ENCODE measurements around the gene MYO16. TPM values are rescaled to one million over a fixed set of nuclear protein-coding genes. Genes with fewer than 3 reads are reported as not detected.
A peak's percentile ranks its signal among the peaks of the same experiment; 100 is the strongest.

The MYO16 gene
- polyA plus RNA-seq, 2 of the 4 experiments (the other 2 are of a cell fraction) = 0.03 to 0.06 TPM

DNA sequence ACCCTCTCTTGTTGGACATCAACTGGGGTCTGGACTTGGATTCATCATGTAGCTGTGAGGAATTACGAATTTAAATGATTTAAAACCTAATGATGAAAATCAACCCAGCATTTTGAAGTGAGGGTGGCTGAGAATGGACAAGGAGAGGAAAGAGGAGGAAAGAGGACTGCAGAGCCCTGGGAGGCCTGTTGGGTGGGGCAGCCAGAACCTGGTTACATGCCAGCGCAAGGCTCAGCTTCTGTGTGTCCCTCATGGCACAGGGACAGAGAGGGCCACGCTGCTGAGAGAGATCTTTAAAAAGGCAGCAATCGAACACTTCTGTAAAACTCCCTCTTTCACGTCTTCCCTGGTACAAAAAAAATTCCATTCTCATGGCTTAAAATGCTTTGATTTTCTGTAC, 292.7 kb downstream of the MYO16 start:
- ChIA-PET CTCF (interaction anchor here (0.8 kb wide), 1 partner anchor 39 kb away, joined by 3 read pairs; no protein-coding TSS in a partner anchor), POLR2A (no interaction called here)
- TF ChIP-seq ZC3H11A (IDR thresholded peaks at IDR 0.05) = no peak
- TF ChIP-seq, protein P1, sequence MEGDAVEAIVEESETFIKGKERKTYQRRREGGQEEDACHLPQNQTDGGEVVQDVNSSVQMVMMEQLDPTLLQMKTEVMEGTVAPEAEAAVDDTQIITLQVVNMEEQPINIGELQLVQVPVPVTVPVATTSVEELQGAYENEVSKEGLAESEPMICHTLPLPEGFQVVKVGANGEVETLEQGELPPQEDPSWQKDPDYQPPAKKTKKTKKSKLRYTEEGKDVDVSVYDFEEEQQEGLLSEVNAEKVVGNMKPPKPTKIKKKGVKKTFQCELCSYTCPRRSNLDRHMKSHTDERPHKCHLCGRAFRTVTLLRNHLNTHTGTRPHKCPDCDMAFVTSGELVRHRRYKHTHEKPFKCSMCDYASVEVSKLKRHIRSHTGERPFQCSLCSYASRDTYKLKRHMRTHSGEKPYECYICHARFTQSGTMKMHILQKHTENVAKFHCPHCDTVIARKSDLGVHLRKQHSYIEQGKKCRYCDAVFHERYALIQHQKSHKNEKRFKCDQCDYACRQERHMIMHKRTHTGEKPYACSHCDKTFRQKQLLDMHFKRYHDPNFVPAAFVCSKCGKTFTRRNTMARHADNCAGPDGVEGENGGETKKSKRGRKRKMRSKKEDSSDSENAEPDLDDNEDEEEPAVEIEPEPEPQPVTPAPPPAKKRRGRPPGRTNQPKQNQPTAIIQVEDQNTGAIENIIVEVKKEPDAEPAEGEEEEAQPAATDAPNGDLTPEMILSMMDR (IDR thresholded peaks at IDR 0.05) = no peak
- TF ChIP-seq JUN (IDR thresholded peaks at IDR 0.05) = no peak
- Histone ChIP-seq H3K4me2 (no peak overlapping the region), H3K27ac (no peak overlapping the region), H3K9me3 (no peaks in the 10 kb centered on the region), H3K4me1 (peaks cover 24% of the 10 kb centered on the region), H3K4me3 (no peak overlapping the region)
- 80% methylated on average over 5 of the region's 5 CpGs for WGBS (ENCODE audit: missing lambda C conversion rate)
- FAIRE-seq (no peak), DNase-seq (ENCODE audit: low read depth in 1 of 2, low spot score in 1 of 2) (no peak), ATAC-seq (no peak)

DNA sequence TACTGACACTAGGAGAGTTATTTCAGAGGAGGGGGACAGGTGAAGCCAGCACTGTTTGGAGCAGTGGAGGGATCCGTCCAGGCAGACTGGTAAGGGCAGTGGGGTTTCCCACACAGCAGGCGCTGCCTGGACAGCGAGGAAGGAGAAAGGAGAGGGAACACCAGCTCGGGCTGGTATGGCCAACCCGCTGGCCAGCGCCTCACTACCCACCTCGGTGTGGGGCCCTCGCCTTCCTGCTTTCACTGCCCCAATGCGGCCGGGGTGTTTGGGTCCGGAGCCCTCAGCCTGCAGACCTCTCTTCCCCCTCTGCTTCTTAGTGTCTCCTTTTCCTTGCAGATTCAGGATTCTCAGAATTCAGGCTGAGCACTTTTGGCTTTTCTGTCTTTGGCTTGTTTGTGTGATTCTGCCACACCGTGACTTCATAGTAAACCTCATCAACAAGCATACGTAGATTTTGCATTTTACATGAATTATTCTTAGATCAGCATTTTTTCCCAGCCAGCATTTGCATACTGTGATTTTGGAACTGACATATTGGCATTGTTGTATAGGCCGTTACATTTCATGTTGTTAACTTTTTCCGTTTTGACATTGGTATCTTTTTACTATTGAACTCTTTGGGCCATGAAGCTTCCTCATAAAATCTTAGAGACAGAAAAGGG, 294.1 kb downstream of the MYO16 start:
- WGBS (ENCODE audit: missing lambda C conversion rate) = 86% methylated on average over 9 of the region's 15 CpGs
- Histone ChIP-seq H3K27ac (no peak overlapping the region), H3K4me2 (no peak overlapping the region), H3K4me3 (no peak overlapping the region), H3K9me3 (no peaks in the 10 kb centered on the region), H3K4me1 (peaks cover 16% of the 10 kb centered on the region)
- TF ChIP-seq, protein P1 (IDR thresholded peaks at IDR 0.05) = no peak
- TF ChIP-seq MAFK (IDR thresholded peaks at IDR 0.05; ENCODE audit: partially characterized antibody) = peak; percentile 54
- DNase-seq (ENCODE audit: low read depth in 1 of 2, low spot score in 1 of 2) (no peak), FAIRE-seq (no peak), ATAC-seq (no peak)
- POLR2A ChIA-PET = no interaction called here
- CTCF ChIA-PET = interaction anchor here (0.6 to 1.5 kb wide), 2 partner anchors 10 to 1193 kb away, joined by 3 read pairs; no protein-coding TSS in a partner anchor

DNA sequence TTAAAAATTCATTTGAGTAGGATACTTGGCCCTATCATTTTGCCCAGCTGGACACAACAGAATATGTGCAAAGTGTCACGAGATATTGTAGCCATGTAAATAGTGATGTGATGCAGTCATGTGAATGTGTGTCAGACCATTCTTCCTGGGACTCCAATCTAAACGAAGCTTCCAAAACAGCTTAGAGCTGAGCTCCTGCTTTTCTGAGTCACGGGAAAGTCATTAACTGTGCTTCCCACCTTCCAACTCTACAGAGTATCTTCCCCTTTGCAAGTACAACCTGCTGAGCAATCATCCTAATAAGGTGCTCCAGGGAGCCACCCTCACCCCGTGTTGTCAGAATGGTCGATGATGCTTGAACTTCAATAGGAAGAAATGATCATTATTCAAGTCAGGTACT, 294.7 kb downstream of the MYO16 start:
- no peak overlapping the region for H3K27ac ChIP-seq
- POLR2A ChIA-PET = no interaction called here

DNA sequence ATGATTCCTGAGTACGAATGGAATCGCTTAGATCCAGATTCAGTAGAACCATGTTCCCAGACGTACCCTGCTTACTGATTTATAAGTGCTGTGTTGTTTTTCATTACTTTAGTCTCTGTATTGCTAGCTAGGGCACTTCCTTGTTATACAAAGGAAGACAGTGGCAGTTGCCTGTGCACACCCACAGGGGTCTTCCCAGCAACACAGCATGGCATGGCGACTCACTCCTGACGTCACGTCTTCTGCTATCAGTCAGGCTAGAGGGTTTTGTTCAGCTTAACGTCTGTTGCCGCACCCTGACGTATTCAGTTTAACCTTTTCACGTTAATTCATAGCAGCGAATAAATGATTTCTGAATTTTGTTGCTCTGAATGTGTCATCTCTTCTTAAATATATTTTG, 295.1 kb downstream of the MYO16 start:
- Histone ChIP-seq H3K4me3 (no peak overlapping the region), H3K4me2 (no peak overlapping the region), H3K9me3 (no peaks in the 10 kb centered on the region), H3K4me1 (peaks cover 6% of the 10 kb centered on the region; the same call in 2 of the 3 replicates), H3K27ac (no peak overlapping the region)
- 91% methylated on average over 11 of the region's 11 CpGs for WGBS (ENCODE audit: missing lambda C conversion rate)
- ATAC-seq = no peak
- ChIA-PET CTCF (interaction anchor here (0.6 to 1.5 kb wide), 3 partner anchors 9 to 1018 kb away, joined by 3 to 4 read pairs (median 3); no protein-coding TSS in a partner anchor), POLR2A (no interaction called here)
- FAIRE-seq = no peak
- no peak for DNase-seq (ENCODE audit: low read depth in 1 of 2, low spot score in 1 of 2)
- TF ChIP-seq, protein P2, sequence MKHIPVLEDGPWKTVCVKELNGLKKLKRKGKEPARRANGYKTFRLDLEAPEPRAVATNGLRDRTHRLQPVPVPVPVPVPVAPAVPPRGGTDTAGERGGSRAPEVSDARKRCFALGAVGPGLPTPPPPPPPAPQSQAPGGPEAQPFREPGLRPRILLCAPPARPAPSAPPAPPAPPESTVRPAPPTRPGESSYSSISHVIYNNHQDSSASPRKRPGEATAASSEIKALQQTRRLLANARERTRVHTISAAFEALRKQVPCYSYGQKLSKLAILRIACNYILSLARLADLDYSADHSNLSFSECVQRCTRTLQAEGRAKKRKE (CRISPR knock-in tag; IDR thresholded peaks at IDR 0.05; ENCODE audit: low read depth) = no peak
- TF ChIP-seq, protein P3, sequence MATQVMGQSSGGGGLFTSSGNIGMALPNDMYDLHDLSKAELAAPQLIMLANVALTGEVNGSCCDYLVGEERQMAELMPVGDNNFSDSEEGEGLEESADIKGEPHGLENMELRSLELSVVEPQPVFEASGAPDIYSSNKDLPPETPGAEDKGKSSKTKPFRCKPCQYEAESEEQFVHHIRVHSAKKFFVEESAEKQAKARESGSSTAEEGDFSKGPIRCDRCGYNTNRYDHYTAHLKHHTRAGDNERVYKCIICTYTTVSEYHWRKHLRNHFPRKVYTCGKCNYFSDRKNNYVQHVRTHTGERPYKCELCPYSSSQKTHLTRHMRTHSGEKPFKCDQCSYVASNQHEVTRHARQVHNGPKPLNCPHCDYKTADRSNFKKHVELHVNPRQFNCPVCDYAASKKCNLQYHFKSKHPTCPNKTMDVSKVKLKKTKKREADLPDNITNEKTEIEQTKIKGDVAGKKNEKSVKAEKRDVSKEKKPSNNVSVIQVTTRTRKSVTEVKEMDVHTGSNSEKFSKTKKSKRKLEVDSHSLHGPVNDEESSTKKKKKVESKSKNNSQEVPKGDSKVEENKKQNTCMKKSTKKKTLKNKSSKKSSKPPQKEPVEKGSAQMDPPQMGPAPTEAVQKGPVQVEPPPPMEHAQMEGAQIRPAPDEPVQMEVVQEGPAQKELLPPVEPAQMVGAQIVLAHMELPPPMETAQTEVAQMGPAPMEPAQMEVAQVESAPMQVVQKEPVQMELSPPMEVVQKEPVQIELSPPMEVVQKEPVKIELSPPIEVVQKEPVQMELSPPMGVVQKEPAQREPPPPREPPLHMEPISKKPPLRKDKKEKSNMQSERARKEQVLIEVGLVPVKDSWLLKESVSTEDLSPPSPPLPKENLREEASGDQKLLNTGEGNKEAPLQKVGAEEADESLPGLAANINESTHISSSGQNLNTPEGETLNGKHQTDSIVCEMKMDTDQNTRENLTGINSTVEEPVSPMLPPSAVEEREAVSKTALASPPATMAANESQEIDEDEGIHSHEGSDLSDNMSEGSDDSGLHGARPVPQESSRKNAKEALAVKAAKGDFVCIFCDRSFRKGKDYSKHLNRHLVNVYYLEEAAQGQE (IDR thresholded peaks at IDR 0.05) = no peak
- no peak for TF ChIP-seq RCOR1 (IDR thresholded peaks at IDR 0.05; ENCODE audit: low read depth, low read length)
- no peak for TF ChIP-seq RNF2 (IDR thresholded peaks at IDR 0.05; ENCODE audit: borderline replicate concordance, low read depth)
- TF ChIP-seq BHLHE40 (IDR thresholded peaks at IDR 0.05; ENCODE audit: low read depth, low read length) = no peak
- TF ChIP-seq TP53 (CRISPR knock-in tag; IDR thresholded peaks at IDR 0.05) = no peak
- TF ChIP-seq, protein P4, sequence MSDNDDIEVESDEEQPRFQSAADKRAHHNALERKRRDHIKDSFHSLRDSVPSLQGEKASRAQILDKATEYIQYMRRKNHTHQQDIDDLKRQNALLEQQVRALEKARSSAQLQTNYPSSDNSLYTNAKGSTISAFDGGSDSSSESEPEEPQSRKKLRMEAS (IDR thresholded peaks at IDR 0.05) = no peak
- TF ChIP-seq GATA3 (IDR thresholded peaks at IDR 0.05; ENCODE audit: borderline replicate concordance) = no peak
- TF ChIP-seq EHF (CRISPR knock-in tag; IDR thresholded peaks at IDR 0.05) = no peak
- TF ChIP-seq, protein P5, sequence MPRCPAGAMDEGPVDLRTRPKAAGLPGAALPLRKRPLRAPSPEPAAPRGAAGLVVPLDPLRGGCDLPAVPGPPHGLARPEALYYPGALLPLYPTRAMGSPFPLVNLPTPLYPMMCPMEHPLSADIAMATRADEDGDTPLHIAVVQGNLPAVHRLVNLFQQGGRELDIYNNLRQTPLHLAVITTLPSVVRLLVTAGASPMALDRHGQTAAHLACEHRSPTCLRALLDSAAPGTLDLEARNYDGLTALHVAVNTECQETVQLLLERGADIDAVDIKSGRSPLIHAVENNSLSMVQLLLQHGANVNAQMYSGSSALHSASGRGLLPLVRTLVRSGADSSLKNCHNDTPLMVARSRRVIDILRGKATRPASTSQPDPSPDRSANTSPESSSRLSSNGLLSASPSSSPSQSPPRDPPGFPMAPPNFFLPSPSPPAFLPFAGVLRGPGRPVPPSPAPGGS (IDR thresholded peaks at IDR 0.05) = no peak

More for the DNA sequence above, 294.7 kb downstream of the MYO16 start:
- DNase-seq (ENCODE audit: low read depth in 1 of 2, low spot score in 1 of 2) = no peak
- no peak for FAIRE-seq
- Histone ChIP-seq H3K4me3 (no peak overlapping the region), H3K4me1 (peaks cover 10% of the 10 kb centered on the region; the same call in 2 of the 3 replicates), H3K9me3 (no peaks in the 10 kb centered on the region), H3K4me2 (no peak overlapping the region)
- 76% methylated on average over 5 of the region's 5 CpGs for WGBS (ENCODE audit: missing lambda C conversion rate)
- CTCF ChIA-PET = interaction anchor here (1.1 to 1.5 kb wide), 2 partner anchors 9 to 11 kb away, joined by 3 to 4 read pairs; no protein-coding TSS in a partner anchor
- TF ChIP-seq, protein P6, sequence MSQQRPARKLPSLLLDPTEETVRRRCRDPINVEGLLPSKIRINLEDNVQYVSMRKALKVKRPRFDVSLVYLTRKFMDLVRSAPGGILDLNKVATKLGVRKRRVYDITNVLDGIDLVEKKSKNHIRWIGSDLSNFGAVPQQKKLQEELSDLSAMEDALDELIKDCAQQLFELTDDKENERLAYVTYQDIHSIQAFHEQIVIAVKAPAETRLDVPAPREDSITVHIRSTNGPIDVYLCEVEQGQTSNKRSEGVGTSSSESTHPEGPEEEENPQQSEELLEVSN (IDR thresholded peaks at IDR 0.05; ENCODE audit: borderline replicate concordance, low read depth) = no peak
- TF ChIP-seq, protein P7, sequence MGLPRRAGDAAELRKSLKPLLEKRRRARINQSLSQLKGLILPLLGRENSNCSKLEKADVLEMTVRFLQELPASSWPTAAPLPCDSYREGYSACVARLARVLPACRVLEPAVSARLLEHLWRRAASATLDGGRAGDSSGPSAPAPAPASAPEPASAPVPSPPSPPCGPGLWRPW (IDR thresholded peaks at IDR 0.05) = no peak
- TF ChIP-seq HOXB5 (CRISPR knock-in tag; IDR thresholded peaks at IDR 0.05) = no peak
- ATAC-seq = no peak
